Gastroesophageal sphincter (tissue), 4 donors: ENCODE results near the gene DYSF. TPM values are rescaled to one million over a fixed set of nuclear protein-coding genes. Genes with fewer than 3 reads are reported as not detected.

Source experiments
- ATAC-seq: fragments of 150-250 bp; one replicate; pipeline ENCODE4 v1.9.1; 2016; ENCODE audit warnings: mild to moderate bottlenecking, moderate library complexity
- H3K27ac ChIP-seq, 4 donors: fragments of 200-600 bp; sonication (generic) in 3 of 4; 1 replicate in 3 of 4; 2 replicates in 1 of 4; pipeline ENCODE4 v1.5.1; 2016 to 2019
- H3K27me3 ChIP-seq: fragments of 200-600 bp; sonication (generic); one replicate; pipeline ENCODE4 v1.5.1; 2019
- H3K36me3 ChIP-seq, 2 donors: fragments of 200-600 bp; sonication (generic); one replicate each; pipeline ENCODE4 v1.5.1; 2019; ENCODE audit warnings: control low read depth in 1 of 2
- H3K4me1 ChIP-seq, 3 donors: fragments of 200-600 bp; sonication (generic); 1 replicate in 2 of 3; 2 replicates in 1 of 3; pipeline ENCODE4 v1.5.1; 2016 to 2019; ENCODE audit warnings: control low read depth in 2 of 3
- H3K4me3 ChIP-seq, 2 donors: fragments of 200-600 bp; sonication (generic); one replicate each; pipeline ENCODE4 v1.5.1; 2019; ENCODE audit warnings: mild to moderate bottlenecking in 1 of 2, moderate library complexity in 1 of 2
- H3K9me3 ChIP-seq, 3 donors: fragments of 200-600 bp; sonication (generic); one replicate each; pipeline ENCODE4 v1.5.1; 2017 to 2019; ENCODE audit warnings: control low read depth in 2 of 3
- EP300 ChIP-seq: sonication (generic); formaldehyde crosslinking; IDR thresholded peaks from one replicate; pipeline ENCODE4 v1.6.1; 2017; ENCODE audit warnings: antibody characterized with exemption, mild to moderate bottlenecking
- POLR2A ChIP-seq, 2 donors: fragments of 450-650 bp; IDR thresholded peaks; one replicate each; pipeline ENCODE4 v1.6.1; 2017; ENCODE audit warnings: antibody characterized with exemption in 2 of 2, mild to moderate bottlenecking in 2 of 2, moderate library complexity in 1 of 2
- POLR2AphosphoS5 ChIP-seq: sonication (generic); formaldehyde crosslinking; IDR thresholded peaks from one replicate; pipeline ENCODE4 v1.6.1; 2017; ENCODE audit warnings: antibody characterized with exemption
- WGBS, 2 donors: methylation state at CpG; one replicate each; pipeline ENCODE4 v1.1.5; 2018; ENCODE audit warnings: low coverage in 1 of 2; 5-methylcytosine and 5-hydroxymethylcytosine counted together
- total RNA-seq, 4 donors: library from RNA; depleted of rRNA; stranded (reverse); fragments of >200 nt; gene quantifications; one replicate each; pipeline ENCODE4 v1.1.0, GENCODE V29; 2016
- TF ChIP-seq, protein P1 (sequence below), 4 experiments: fragments of 200-600 bp in 2 of 4; fragments of 450-650 bp in 2 of 4; sonication (generic) in 1 of 4; IDR thresholded peaks; one replicate each; pipeline ENCODE4 v1.5.1; 2017 to 2019; ENCODE audit warnings: antibody characterized with exemption in 4 of 4, mild to moderate bottlenecking in 2 of 4, moderate library complexity in 2 of 4

The DYSF gene
- total RNA-seq, 4 donors from 2014 or later, result 11.0 to 50.1 (median 17.4) TPM

DNA sequence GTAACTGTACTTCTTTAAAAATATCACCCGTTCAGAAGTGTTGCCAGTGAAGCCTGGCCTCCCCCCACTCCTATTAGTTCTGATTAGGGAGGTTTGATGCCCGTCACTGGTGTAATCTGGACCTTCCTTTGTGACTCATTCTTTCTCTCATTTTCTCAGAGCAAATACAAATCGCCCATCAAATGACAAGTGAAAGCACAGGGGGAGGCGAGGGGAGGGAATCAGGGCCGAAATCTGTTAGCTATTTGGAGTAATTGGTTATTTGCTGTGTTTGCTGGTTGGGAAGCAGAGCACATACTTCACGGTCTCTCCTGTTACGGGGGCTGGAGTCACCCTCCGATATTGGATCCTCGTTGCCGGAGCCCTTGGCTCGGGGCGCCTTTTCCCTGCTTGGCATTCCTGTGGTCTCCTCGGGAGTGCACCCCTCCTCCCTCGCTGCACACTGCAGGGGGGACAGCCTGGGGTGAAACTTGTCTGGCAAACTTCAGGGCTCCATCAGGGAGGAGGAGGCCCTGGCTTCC, 178.1 kb downstream of the DYSF start:
- H3K4me3 ChIP-seq, result no peak overlapping the region
- H3K27ac ChIP-seq, result no peak overlapping the region
- ATAC-seq, result no peak
- no peaks in the 10 kb centered on the region for H3K27me3 ChIP-seq
- WGBS, 2 donors, result 83 to 89% methylated on average over 10 to 11 of the region's 14 CpGs
- H3K36me3 ChIP-seq, result no peaks in the 10 kb centered on the region
- H3K9me3 ChIP-seq, result no peaks in the 10 kb centered on the region
- no peaks in the 10 kb centered on the region for H3K4me1 ChIP-seq
- TF ChIP-seq EP300 (no peak), POLR2AphosphoS5 (no peak), POLR2A (IDR thresholded peaks at IDR 0.05) (no peak)
- TF ChIP-seq, protein P1, sequence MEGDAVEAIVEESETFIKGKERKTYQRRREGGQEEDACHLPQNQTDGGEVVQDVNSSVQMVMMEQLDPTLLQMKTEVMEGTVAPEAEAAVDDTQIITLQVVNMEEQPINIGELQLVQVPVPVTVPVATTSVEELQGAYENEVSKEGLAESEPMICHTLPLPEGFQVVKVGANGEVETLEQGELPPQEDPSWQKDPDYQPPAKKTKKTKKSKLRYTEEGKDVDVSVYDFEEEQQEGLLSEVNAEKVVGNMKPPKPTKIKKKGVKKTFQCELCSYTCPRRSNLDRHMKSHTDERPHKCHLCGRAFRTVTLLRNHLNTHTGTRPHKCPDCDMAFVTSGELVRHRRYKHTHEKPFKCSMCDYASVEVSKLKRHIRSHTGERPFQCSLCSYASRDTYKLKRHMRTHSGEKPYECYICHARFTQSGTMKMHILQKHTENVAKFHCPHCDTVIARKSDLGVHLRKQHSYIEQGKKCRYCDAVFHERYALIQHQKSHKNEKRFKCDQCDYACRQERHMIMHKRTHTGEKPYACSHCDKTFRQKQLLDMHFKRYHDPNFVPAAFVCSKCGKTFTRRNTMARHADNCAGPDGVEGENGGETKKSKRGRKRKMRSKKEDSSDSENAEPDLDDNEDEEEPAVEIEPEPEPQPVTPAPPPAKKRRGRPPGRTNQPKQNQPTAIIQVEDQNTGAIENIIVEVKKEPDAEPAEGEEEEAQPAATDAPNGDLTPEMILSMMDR (IDR thresholded peaks at IDR 0.05), result no peak

DNA sequence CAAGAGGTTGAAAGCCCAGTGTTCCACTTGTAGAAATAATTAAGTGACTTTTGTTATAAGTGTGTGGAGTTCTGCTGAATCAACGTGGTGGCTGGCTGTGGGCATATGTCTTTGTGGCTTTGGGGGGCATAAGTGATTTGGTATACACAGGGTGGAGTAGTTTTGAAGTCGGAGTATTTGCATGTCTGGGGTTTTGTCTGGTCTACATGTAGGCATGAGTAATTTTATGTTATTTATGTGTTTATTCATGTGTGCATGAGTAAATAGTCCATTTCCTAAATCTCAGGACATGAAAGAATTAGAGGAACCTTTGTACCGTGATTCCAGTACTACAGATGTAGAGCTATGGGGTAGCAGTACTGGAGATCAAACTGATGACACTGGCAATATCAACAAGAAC, 179.7 kb downstream of the DYSF start:
- WGBS, 2 donors, result 82 to 100% methylated on average over 3 of the region's 3 CpGs
- Histone ChIP-seq H3K4me1 (peaks cover 0 to 7% (median 0%) of the 10 kb centered on the region in 3 donors), H3K4me3 (no peak overlapping the region), H3K27me3 (no peaks in the 10 kb centered on the region), H3K36me3 (no peaks in the 10 kb centered on the region), H3K9me3 (no peaks in the 10 kb centered on the region), H3K27ac (no peak overlapping the region)
- TF ChIP-seq POLR2AphosphoS5 (no peak), POLR2A (IDR thresholded peaks at IDR 0.05) (no peak), EP300 (no peak)
- TF ChIP-seq, protein P1 (IDR thresholded peaks at IDR 0.05), result no peak
- no peak for ATAC-seq

- Histone ChIP-seq H3K4me3 (no peak overlapping the region), H3K27me3 (no peaks in the 10 kb centered on the region), H3K27ac (no peak overlapping the region), H3K36me3 (no peaks in the 10 kb centered on the region), H3K4me1 (peaks cover 0 to 7% (median 0%) of the 10 kb centered on the region in 3 donors), H3K9me3 (no peaks in the 10 kb centered on the region)
- WGBS, 2 donors, result 88% methylated on average over 1 of the region's 1 CpG; no CpG with 5 or more reads in 1 of the 2 donors
- TF ChIP-seq, protein P1 (IDR thresholded peaks at IDR 0.05), result no peak
- no peak for TF ChIP-seq EP300
- TF ChIP-seq POLR2AphosphoS5, result no peak
- TF ChIP-seq POLR2A (IDR thresholded peaks at IDR 0.05), result no peak
- ATAC-seq, result no peak
Observed at GRCh38 chr2:71634567-71634966, 181.2 kb downstream of the DYSF start.

GRCh38 chr2:71635798-71636197, 182.4 kb downstream of the DYSF start:
- Histone ChIP-seq H3K27ac (no peak overlapping the region), H3K9me3 (no peaks in the 10 kb centered on the region), H3K36me3 (no peaks in the 10 kb centered on the region), H3K4me3 (no peak overlapping the region), H3K27me3 (no peaks in the 10 kb centered on the region), H3K4me1 (peaks cover 0 to 7% (median 0%) of the 10 kb centered on the region in 3 donors)
- WGBS, 2 donors, result 73 to 89% methylated on average over 3 to 5 of the region's 5 CpGs
- TF ChIP-seq POLR2AphosphoS5 (no peak), POLR2A (IDR thresholded peaks at IDR 0.05) (no peak), EP300 (no peak)
- TF ChIP-seq, protein P1 (IDR thresholded peaks at IDR 0.05), result no peak
- ATAC-seq, result no peak

DNA sequence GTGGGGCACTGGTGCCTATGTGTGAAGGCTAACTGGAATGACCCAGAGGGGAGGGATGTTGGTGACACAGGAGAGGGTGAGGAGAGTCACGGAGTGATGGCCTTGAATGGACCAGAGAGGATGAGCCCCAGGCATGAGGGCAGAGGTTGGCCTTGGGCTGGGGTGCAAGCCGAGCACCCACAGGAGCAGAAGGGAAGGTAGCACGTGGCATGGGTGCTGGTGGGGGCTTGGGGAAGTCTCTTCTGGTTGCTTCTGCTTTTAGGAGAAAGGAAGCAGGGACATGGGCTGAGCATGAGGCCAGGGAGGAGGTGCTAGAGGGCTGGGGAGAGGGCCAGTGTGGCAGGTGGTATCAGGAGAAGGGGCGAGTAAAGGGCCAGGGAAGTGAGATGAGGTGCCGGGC, 183.8 kb downstream of the DYSF start:
- no peak for ATAC-seq
- WGBS, 2 donors, result 80 to 93% methylated on average over 2 to 4 of the region's 5 CpGs

More for the DNA sequence above, 183.8 kb downstream of the DYSF start:
- H3K27ac ChIP-seq, result no peak overlapping the region
- no peak overlapping the region for H3K4me3 ChIP-seq
- peaks cover 0 to 7% (median 0%) of the 10 kb centered on the region in 3 donors for H3K4me1 ChIP-seq
- no peaks in the 10 kb centered on the region for H3K36me3 ChIP-seq
- H3K27me3 ChIP-seq, result no peaks in the 10 kb centered on the region
- TF ChIP-seq EP300, result no peak
- TF ChIP-seq POLR2A (IDR thresholded peaks at IDR 0.05), result no peak
- TF ChIP-seq POLR2AphosphoS5, result no peak
- TF ChIP-seq, protein P1 (IDR thresholded peaks at IDR 0.05), result no peak
- no peaks in the 10 kb centered on the region for H3K9me3 ChIP-seq
